AG04450 (cell line): ENCODE data around the gene FAU. TPM values are rescaled to one million over a fixed set of nuclear protein-coding genes. Genes with fewer than 3 reads are reported as not detected.

Experiments
- CTCF ChIA-PET: fragments of 300-600, 350-600 bp; formaldehyde crosslinking; extraction: SDS; loops from one replicate; lab custom pipeline; 2022; ENCODE audit warnings: antibody characterized with exemption, inconsistent platforms; lab: Charles Lee
- POLR2A ChIA-PET: fragments of 350-600 bp; formaldehyde crosslinking; extraction: SDS; loops from one replicate; lab custom pipeline; 2021; ENCODE audit warnings: antibody characterized with exemption, inconsistent platforms; lab: Yijun Ruan, JAX
- DNase-seq: peaks from one replicate; pipeline ENCODE4 v3.0.0-alpha.2; 2011; ENCODE audit warnings: low read depth, low spot score
- H3K27ac ChIP-seq: one replicate; pipeline ENCODE4 v1.5.1; 2012; ENCODE audit warnings: low read depth, low read length, control low read depth
- H3K27me3 ChIP-seq: one replicate; pipeline ENCODE4 v1.6.0; 2012; ENCODE audit warnings: low read length; ENCODE audit not compliant: control insufficient read depth, insufficient read depth
- H3K4me3 ChIP-seq: 2 replicates; pipeline ENCODE4 v1.5.1; 2011; ENCODE audit warnings: mild to moderate bottlenecking, low read depth, low read length, control low read depth
- H3K9me3 ChIP-seq: 2 replicates; pipeline ENCODE4 v1.5.1; 2012; ENCODE audit warnings: low read length; ENCODE audit not compliant: control insufficient read depth, insufficient read depth
- polyA plus RNA-seq: library from polyadenylated mRNA; depleted of rRNA; stranded (reverse); fragments of >200 nt; gene quantifications from 2 replicates; pipeline ENCODE4 v1.2.3, GENCODE V29; 2011; rRNA removed
- small RNA-seq: library from RNA; depleted of rRNA; stranded (forward); fragments of <200 nt; gene quantifications from one replicate; pipeline ENCODE3, GENCODE V24; 2012; ENCODE audit warnings: low read depth; ENCODE audit not compliant: insufficient read length
- TF ChIP-seq, protein P1 (sequence below): IDR thresholded peaks from 2 replicates; pipeline ENCODE4 v1.5.1; 2011; ENCODE audit warnings: low read depth, low read length, control low read depth, inconsistent platforms

FAU gene
- polyA plus RNA-seq, 1 experiment, result 426 TPM

DNA sequence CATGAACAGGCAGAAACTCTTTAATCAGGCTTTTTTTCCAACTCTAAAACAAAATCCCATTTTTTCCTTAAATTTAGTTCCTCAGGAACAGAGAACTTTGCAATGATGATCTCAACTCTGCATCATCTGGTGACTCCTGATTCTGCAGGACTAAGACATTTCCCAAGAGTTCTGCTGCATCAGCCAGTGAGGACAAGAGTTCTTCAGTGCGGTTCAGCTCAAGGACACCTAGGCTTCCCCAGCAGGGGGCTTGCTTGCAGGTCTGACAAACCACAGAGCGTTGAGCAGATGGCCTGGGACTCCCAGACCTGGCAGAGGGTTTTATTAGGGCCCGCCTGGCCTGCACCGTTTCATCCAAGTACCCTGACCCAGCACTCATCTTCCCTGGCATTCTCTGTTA is 44.5 kb downstream of the FAU start:
- no peaks in the 10 kb centered on the region for H3K27me3 ChIP-seq
- no peak for DNase-seq
- POLR2A ChIA-PET, result no interaction called here
- TF ChIP-seq, protein P1, sequence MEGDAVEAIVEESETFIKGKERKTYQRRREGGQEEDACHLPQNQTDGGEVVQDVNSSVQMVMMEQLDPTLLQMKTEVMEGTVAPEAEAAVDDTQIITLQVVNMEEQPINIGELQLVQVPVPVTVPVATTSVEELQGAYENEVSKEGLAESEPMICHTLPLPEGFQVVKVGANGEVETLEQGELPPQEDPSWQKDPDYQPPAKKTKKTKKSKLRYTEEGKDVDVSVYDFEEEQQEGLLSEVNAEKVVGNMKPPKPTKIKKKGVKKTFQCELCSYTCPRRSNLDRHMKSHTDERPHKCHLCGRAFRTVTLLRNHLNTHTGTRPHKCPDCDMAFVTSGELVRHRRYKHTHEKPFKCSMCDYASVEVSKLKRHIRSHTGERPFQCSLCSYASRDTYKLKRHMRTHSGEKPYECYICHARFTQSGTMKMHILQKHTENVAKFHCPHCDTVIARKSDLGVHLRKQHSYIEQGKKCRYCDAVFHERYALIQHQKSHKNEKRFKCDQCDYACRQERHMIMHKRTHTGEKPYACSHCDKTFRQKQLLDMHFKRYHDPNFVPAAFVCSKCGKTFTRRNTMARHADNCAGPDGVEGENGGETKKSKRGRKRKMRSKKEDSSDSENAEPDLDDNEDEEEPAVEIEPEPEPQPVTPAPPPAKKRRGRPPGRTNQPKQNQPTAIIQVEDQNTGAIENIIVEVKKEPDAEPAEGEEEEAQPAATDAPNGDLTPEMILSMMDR, result no peak
- no peak overlapping the region for H3K4me3 ChIP-seq
- H3K27ac ChIP-seq, result no peak overlapping the region
- no peaks in the 10 kb centered on the region for H3K9me3 ChIP-seq
- CTCF ChIA-PET, result interaction anchor here (0.9 kb wide), 1 partner anchor 19 kb away, joined by 3 read pairs; no protein-coding TSS in a partner anchor

DNA sequence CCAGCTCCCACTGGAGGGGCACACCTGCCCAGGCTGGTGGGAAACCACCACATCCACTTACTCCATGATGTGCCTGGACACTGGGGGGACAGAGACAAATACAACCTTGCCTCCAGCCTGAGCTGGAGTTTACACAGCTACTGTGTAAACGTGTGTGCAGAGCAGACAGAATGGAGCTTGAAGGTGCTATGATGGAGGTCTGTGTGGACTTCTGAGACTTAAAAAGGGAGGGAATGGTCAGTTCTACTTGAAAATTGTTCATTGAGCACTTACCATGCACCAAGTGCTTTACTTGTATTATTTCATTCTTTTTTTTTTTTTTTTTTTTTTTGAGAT is 49.3 kb downstream of the FAU start:
- TF ChIP-seq, protein P1, result no peak
- no peaks in the 10 kb centered on the region for H3K27me3 ChIP-seq
- H3K27ac ChIP-seq, result no peak overlapping the region
- H3K9me3 ChIP-seq, result no peaks in the 10 kb centered on the region
- ChIA-PET POLR2A (no interaction called here), CTCF (interaction anchor here (0.7 kb wide), 1 partner anchor 384 kb away, joined by 6 read pairs; no protein-coding TSS in a partner anchor)
- H3K4me3 ChIP-seq, result no peak overlapping the region
- DNase-seq, result no peak

DNA sequence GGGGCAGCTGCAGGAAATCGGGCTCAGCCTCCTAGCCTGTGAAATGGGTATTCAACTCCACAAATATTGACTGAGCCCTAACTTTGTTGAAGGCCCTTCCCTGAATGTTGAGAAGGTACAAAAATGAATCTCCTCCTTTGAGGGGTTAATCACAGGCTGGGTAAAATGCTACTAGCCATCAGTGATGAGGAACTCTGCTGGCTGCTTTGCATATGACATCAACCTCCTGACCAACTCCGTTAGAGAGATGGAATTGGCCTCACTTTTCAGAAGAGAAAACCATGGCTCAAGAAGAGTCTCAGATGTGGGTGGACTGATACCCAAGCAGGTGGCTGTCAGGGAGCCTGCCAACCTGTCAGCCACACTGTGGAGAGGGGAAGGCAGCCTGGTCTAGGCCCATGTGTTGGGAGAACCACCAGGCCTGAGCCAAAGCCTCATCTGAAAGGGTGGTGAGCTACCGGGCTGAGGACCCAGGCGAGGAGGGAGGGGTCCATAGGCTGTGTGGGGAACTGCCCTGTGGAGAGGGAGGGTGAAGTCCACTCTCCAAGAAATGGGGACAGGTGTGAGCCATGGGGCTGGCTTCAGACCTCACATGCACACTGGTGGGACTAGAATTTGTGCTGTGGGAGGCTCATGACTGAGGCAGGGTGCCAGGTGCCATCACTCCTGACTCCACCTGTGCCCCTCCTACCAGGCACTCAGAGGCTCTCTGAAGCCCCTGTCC is 49.9 kb downstream of the FAU start:
- CTCF ChIA-PET, result no interaction called here

More for the DNA sequence above, 49.9 kb downstream of the FAU start:
- no peak overlapping the region for H3K27ac ChIP-seq
- POLR2A ChIA-PET, result no interaction called here
- TF ChIP-seq, protein P1, result no peak
- no peaks in the 10 kb centered on the region for H3K27me3 ChIP-seq
- no peaks in the 10 kb centered on the region for H3K9me3 ChIP-seq
- H3K4me3 ChIP-seq, result no peak overlapping the region
- DNase-seq, result no peak

Small RNA genes lying within 50 kb of the gene (small RNA-seq; reads per million reads assigned to genes)
- gene HIGD1AP10 (not detected), gene PDCL2P2 (not detected), gene RNU2-23P (not detected)

Other genes starting within 250 kb of the FAU start
- 56.1 and 77.7 TPM in 2 replicates for gene EHD1, start 243.5 kb downstream of the FAU start, polyA plus RNA-seq
- gene ATG2A, start 204.9 kb downstream of the FAU start, polyA plus RNA-seq, result 3.7 and 5.1 TPM in 2 replicates
- gene PPP2R5B, start 197.4 kb downstream of the FAU start, polyA plus RNA-seq, result 11.2 and 16.6 TPM in 2 replicates
- not detected in 2 replicates for gene GPHA2, start 186.2 kb downstream of the FAU start, polyA plus RNA-seq
- gene MAJIN, start 150.0 kb downstream of the FAU start, polyA plus RNA-seq, result not detected in 2 replicates
- 1.5 and 2.1 TPM in 2 replicates for gene BATF2, start 125.2 kb downstream of the FAU start, polyA plus RNA-seq
- gene ARL2, start 108.0 kb downstream of the FAU start, polyA plus RNA-seq, result 60.7 and 76.5 TPM in 2 replicates
- 8.0 and 10.5 TPM in 2 replicates for gene SNX15, start 94.7 kb downstream of the FAU start, polyA plus RNA-seq
- gene SAC3D1, start 80.9 kb downstream of the FAU start, polyA plus RNA-seq, result 4.5 and 5.3 TPM in 2 replicates
- gene NAALADL1, start 63.6 kb downstream of the FAU start, polyA plus RNA-seq, result 9.4 and 12.0 TPM in 2 replicates
- gene CDCA5, start 38.1 kb downstream of the FAU start, polyA plus RNA-seq, result 4.2 and 5.2 TPM in 2 replicates
- 30.9 and 39.1 TPM in 2 replicates for gene ZFPL1, start 37.9 kb downstream of the FAU start, polyA plus RNA-seq
- gene VPS51, start 25.9 kb downstream of the FAU start, polyA plus RNA-seq, result 38.9 and 74.1 TPM in 2 replicates
- 10.3 and 15.1 TPM in 2 replicates for gene TM7SF2, start 10.3 kb downstream of the FAU start, polyA plus RNA-seq
- gene ZNHIT2, start 4.4 kb downstream of the FAU start, polyA plus RNA-seq, result 3.1 and 3.6 TPM in 2 replicates
- gene MRPL49, start 187 bp upstream of the FAU start, polyA plus RNA-seq, result 54.2 and 55.7 TPM in 2 replicates
- gene SYVN1, start 12.4 kb upstream of the FAU start, polyA plus RNA-seq, result 18.7 and 27.7 TPM in 2 replicates
- not detected in 2 replicates for gene SPDYC, start 48.1 kb upstream of the FAU start, polyA plus RNA-seq
- 84.1 and 123 TPM in 2 replicates for gene CAPN1, start 59.8 kb upstream of the FAU start, polyA plus RNA-seq
- 10.4 and 14.1 TPM in 2 replicates for gene POLA2, start 139.8 kb upstream of the FAU start, polyA plus RNA-seq
- gene CDC42EP2, start 192.7 kb upstream of the FAU start, polyA plus RNA-seq, result 14.3 and 21.1 TPM in 2 replicates
- 43.7 and 52.0 TPM in 2 replicates for gene DPF2, start 211.7 kb upstream of the FAU start, polyA plus RNA-seq
- gene TIGD3, start 232.6 kb upstream of the FAU start, polyA plus RNA-seq, result 0.07 and 0.11 TPM in 2 replicates